ENCODE results near the gene SFSWAP.
"Not testable (repeated sequence)": the region's sequence is repeated elsewhere in the genome, so short reads cannot be mapped to it uniquely, and the experiment has no call there.

SFSWAP gene

DNA sequence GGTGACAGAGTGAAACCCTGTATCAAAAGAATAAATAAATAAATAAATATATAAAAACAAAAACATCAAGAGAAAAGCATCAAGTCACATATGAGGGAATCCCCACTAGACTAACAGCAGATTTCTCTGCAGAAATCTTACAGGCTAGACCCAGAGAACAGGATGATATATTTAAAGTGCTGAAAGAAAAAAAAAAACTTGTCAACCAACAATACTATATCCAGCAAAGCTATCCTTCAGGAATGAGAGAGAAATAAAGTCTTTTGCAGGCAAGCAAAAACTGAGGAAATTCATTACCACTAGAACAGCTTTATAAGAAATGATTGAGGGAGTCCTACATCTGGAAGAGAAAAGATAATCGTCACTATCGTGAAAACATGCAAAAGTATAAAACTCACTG is 6.4 kb upstream of the SFSWAP start:
- no peak for DNase-seq

DNA sequence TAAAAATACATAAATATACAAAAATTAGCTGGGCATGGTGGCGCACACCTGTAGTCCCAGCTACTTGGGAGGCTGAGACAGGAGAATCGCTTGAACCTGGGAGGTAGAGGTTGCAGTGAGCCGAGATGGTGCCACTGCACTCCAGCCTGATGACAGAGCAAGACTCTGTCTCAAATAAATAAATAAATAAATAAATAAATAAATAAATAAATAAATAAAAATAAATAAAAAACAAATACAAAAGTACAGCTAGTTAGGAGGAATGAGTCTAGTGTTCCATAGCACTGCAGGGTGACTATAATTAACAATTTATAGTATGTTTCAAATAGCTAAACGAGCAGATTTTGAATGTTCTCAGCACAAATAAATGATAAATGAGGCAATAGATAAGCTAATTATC is 4.2 kb upstream of the SFSWAP start:
- not testable (repeated sequence) for DNase-seq

DNA sequence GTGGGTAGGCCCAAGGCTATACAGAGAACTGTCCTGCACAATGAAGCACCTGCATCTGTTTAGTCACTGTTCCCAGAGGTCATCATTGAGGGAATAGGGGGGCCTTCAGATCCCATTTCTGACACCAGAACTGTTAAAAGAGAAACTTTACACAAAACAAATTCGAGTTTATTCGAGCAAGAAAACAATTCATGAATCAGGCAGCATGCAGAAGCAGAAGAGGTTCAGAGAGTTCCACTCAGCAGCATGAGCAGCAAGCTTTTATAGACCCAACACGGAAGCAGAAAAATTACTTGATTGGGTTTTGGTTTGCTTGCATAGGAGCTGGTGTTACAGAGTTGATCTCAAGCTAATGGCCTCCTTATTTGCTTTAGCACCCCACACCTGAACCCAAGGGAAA is 1.7 kb upstream of the SFSWAP start:
- no peak for DNase-seq

DNA sequence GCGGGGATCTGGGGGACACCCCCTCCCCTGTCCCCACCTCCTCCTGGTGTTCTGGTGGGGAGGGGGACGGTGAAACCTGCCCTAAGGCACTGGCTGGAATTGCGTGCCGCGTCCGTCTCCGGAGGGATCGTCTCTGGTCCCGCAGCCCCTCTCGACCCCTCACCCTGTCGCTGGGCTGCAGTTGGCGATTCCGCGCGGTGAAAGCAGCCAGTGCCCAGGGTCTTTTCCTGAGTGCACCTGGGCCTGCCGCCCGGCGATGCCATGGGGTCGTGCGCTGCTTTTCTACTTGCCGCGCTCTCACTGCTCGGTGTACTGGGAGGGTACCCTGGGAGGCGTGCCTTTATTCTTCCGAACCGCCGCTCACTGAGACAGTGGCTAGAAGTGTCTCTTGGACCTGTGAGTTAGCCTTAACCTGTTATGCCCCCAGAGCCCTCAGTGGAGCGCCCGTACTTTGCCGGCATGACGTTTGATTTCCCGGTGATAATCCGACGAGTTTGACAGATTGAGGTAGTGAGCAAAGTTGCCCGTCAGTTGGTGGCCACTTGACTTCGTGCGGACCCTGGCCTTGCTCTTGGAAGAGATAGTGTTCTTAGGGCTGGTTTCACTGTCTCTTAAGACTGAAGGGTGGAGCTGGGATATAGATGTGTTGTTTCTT is 788 bp downstream of the SFSWAP start:
- DNase-seq, result no peak

DNA sequence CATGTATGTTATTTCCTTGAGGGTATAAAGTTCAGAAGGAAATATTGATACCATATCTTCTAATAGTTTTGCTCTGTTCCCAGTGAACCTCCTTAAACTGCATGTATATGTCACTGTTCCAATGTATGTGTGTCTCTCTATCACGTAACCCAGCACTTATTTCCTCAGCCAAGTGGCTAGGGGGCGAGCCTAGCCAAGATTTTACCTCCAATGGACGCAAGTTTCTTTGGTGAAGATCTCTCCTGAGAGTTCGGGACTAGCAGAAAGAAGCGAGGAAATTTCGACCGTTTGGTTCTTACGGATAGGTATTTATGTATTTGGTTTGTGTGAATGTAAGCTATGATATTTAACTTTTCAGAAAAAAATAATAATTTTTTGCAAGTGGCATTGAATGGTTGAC is 2.5 kb downstream of the SFSWAP start:
- no peak for DNase-seq

DNA sequence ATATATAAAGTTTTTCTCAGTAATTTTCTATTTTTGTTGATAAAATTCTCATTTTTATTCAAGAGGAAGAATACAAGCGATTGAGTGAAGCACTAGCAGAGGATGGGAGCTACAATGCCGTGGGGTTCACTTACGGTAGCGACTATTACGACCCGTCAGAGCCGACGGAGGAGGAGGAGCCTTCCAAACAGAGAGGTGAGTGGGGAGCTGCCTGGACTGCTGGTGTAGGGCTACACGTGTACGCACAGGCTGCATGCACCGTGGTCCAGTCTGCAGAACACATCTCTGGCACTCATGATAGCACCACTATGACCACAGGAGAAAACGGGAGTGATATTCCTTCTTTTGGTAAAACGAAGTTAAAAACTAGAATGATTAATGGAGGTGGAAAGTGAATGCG is 3.9 kb downstream of the SFSWAP start:
- DNase-seq, result no peak

DNA sequence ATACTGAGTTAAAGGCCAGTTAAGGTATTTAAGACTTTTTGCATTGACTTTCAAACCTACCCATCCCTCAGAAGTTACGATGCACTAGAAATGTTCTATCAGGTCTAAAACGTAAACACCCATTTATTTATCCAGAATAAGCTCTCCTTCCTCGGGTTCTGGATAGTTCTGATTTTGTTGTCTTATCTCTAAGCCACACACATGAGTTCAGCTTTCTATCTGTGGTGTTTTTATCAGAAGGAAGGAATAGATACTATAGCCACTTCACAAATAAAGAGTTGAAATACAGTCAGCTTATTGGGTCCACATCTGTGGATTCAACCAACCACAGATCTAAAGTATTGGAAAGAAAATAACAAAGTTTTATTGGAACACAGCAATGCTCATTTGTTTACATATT is 5.4 kb downstream of the SFSWAP start:
- DNase-seq, result no peak

DNA sequence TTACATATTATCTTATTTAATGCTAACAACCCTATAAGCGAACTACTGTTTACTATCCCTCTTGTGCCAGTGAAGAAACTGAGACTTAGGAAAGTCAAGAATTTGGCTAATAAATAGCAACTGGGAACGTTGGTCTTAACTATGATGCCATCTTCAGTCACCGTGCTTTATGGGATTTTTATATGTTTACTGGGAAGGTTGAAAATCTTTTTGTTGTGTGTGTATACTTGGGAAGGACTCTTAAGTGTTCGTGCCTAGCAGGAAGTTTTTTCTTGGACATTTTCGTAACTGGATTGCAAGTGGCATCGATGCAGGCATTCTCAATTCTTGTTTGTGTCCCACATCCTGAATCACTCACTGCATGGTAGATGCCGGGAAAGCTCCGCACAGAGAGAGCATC is 9.4 kb downstream of the SFSWAP start:
- no peak for DNase-seq

DNA sequence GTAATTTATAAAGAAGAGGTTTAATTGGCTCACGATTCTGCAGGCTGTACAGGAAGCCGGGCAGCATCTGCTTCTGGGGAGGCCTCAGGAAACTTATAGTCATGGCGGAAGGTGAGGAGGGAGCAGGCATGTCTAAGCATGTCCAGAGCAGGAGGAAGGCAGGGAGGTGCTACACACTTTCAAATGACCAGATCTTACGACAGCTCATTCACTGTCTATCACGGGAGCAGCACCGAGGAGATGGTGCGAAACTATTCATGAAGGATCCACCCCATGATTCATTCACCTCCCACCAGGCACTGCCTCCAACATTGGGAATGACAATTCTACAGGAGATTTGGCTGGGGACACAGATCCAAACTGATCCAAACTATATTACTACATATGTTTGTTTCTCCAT is 10.0 kb downstream of the SFSWAP start:
- DNase-seq, result no peak

DNA sequence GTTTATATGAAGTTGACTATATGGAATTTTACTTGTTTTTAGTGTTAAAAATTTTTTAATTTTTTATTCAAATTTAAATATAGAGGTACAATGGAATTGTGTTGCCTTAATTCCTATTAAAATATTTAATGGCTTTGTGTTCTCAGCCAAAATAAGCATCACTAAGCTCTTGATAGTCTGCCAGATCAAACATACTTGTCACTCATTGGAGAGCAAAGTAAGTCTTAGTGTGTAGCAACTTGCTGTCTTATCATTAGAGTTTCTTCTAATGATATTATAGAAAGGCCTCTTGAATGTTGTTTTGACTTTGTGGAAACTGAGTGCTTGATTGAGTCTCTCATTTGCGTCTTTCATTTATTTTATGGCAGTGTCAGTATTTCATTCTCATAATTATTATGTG is 10.7 kb downstream of the SFSWAP start:
- DNase-seq, result no peak

DNA sequence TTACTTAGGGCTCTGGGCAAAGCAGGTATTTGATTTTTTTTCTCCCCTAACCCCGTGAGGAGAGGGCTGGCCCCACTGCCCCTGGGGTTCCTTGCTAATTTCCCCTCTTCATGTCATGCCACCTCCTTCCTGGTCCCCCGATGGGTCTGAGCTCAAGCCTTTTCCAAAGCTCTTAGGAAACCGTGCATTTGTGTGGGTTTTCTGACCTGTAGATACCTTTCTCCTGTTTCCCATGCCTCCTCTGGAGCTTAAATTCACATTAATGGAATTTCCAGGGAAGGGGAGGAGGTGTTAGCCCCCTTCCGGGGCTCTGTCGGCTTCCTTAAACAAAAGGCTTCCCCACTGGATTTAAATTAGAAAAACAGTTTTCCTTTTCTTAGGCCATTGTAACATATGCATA is 12.6 kb downstream of the SFSWAP start:
- no peak for DNase-seq

DNA sequence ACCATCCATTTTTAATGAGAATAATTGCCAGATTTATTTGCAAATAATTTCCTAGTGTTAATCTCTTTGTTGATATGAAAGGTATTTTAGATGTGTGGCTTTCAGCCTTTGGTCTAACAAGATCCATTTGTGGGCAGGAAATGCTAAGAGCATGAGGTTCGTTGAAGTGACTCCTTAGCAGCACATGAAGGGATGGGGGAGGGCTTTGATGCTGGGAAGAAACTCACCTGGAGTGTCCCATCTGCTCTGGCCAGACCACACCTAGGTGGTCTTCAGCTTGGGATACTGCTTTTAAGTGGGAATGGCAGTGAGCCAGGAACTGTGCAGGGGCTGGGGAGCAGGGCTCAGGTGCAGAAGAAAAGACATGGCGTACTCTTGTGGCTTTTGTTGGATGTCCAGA is 13.6 kb downstream of the SFSWAP start:
- no peak for DNase-seq

DNA sequence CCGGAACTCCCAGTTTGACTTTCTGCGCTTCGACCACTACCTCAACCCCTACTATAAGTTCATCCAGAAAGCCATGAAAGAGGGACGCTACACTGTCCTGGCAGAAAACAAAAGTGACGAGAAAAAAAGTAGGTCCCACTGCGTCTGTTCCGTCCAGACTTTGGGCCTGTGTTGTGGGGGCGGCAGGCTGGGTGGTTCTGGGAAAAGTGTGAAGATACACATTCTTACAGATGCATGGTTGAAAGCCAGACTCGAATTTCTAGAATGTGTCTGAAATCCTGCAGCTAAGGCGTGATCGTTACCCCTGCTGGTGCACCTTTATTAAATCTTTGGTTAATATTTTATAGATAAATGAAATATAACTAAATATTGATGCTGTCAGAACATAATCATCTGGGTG is 14.6 kb downstream of the SFSWAP start:
- no peak for DNase-seq

DNA sequence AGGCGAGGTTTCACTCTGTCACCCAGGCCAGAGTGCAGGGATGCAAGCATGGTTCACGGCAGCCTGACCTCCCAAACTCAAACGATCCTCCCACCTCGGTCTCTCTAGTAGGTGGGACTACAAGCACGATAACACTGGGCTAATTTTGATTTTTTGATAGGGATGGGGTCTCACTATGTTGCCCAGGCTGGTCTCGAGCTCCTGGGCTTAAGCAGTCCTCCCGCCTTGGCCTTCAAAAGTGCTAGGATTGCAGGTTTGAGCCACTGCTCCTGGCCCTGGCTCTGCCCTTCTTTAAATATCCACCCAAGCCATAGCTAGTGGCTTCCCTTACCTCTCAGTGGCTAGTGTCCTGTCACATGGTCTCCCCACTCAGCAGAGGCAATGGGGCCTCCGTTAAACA is 17.8 kb downstream of the SFSWAP start:
- no peak for DNase-seq

DNA sequence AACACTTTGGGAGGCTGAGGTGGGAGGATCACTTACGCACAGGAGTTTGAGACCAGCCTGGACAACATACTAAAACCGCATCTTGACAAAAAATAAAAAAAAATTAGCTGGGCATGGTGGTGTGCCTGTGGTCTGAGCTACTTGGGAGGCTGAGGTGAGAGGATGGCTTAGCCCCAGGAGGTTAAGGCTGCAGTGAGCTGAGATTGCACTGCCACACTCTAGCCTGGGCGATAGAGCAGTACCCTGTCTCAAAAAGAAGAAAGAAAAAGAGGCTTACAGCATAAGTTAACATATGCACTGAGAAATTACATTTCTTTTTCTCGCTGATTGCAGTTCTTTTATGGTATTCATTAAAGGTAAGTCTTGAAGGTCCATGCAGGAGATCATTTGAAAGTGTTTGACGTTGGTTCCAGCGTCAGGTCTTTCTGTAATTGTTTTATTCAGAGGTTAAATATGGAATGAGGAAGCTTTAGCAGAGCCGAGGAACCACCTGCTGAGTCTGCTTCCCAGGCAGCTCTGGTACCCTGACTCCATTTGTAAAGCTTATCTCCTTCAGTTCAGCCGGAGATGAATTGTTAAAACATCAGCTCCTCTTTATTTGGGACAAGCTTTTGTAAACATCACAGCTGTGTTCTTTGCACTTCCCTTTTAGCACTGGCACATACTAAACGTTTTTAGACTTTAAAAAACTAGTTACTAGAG is 18.5 kb downstream of the SFSWAP start:
- DNase-seq, result no peak

DNA sequence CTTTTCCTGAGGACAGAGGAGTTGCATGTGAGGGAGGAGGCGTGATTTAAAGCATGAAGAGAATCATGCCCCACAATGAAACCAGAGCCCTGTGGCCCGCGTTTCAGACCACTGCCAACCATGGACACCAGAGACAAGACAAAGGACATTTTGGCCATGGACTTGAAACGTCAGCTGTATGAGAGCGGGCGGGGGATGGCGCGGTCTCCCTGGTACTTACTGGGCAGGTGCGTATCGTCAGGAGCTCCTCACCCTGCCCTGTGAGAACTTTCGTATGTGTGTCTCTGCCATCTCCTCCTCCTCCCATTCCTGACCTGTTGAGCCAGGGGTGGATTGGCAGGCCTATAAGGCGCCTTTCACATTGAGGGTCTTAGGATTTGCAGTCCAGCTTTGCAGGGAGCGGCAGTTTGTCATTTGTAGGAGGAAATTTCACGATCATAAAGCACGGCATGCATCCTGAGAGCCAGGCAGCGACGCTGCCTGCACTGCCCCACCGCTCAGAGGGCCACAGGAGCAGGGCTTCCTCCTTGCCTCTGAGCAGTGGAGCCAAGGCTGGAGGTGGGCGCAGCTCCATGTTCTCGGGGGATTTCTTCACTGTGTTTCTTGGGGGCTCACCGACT is 22.2 kb downstream of the SFSWAP start:
- no peak for DNase-seq

DNA sequence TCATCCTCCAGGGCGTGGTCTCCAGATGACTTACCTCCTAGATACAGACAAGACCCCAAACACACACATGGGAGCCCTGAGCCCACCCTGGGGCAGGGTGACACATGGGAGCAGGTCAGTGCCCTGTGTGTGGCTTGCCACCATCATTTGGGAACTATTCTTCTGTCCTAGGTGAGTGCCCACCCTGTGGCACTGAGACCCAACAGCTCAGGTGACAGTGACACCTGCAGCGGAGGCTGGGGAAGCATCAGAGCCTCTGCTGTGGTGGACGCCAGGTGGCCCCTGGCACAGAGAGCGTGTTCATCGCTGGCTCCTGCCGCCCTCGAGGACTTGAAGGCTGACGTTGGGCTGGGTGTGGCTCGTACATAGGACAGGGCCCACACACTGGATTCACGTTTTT is 23.0 kb downstream of the SFSWAP start:
- no peak for DNase-seq

DNA sequence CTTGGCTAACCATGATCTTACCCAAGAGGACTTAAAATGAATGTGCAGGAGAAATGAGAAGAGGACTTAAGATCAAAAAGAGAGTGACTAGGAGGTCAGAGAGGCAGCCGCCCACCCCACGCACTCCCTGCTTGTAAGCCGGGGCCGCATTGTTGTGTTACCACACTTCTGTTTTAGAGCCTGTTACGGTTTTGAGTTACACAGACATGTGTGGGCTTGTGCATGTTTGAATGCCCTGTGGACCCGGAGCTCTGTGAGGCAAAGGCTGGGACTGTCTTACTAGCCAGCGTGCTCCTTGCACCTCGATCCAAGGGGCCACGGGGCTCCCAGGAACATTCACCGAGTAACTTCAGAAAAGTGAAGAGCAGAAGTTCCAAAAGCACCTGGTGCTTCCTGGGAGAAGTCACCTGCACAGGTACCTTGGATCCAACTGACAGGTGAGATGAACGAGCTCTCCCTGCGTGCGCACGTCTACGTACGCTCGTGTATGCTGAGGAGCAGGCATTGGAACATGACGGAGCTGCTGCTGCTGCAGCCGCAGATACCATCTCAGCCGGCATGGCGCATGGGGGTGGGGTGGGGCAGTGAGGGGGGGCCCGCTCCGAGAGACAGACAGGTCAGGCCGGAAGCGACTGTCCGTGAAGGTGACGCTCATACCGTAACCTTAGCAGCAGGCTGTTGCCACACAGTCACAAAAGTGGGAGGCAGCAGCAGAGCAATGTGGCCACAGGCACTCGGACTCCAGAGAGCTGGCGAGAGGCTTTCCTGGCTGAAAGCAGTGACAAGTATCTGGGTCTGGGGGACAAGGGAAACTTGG is 23.7 kb downstream of the SFSWAP start:
- DNase-seq, result no peak

DNA sequence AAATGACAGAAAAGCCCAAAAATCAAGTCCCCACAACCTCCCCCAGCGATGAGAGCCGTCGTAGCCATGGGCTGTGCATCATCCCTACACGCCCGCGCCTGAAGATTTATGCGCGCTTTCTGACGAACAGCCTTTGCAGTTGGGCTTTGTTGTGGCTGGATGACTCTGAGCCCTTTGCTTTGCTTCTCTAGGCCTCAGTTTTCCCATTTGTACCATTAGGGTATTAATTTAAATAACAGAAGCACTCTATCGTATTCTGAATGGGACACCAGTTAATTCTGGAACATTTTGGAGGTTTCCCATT is 24.2 kb downstream of the SFSWAP start:
- no peak for DNase-seq

DNA sequence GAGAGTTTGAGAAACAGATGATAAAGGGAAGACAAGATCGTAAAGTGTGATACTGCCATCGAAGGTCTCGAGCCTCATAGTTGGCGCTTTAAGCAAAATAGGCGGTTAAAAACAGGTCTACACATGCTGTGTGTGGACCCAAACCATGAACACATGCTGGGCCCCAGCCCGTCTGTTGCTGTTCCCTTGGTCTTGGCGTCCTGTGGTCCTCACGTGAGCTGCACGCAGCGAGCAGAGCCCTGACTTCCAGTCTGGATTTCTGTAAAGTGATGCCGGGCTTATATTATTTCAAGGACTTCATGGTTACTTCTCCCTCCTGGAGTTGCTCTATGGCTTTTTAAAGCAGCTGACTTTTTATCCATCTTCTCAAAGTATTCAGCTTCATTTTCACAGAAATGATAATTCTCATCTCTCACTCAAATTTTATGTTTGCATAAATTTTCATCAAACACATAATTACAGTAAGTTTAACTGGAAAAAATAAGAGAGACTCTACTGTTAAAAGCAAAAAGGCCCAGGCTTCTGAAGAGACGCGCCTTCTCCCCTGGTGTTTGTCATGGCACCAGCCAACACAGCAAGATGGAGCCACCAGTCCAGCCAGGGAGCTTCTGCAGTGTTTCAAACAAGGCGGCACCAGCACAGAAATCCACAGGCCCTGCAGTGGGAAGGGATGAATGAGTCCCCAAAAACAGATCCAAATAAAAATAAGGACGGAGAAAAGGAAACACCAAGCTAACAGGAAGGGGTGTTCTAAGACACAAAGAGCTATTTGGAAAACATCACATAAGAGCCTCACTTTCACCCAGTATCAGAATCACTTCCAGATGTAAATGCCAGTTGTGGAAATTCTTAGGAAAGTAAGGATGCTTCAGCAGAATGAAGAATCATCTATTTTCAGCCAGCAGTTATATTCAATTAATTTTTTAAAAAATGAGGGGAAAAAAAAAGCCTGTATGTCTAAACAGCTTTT is 24.9 kb downstream of the SFSWAP start:
- DNase-seq, result no peak

DNA sequence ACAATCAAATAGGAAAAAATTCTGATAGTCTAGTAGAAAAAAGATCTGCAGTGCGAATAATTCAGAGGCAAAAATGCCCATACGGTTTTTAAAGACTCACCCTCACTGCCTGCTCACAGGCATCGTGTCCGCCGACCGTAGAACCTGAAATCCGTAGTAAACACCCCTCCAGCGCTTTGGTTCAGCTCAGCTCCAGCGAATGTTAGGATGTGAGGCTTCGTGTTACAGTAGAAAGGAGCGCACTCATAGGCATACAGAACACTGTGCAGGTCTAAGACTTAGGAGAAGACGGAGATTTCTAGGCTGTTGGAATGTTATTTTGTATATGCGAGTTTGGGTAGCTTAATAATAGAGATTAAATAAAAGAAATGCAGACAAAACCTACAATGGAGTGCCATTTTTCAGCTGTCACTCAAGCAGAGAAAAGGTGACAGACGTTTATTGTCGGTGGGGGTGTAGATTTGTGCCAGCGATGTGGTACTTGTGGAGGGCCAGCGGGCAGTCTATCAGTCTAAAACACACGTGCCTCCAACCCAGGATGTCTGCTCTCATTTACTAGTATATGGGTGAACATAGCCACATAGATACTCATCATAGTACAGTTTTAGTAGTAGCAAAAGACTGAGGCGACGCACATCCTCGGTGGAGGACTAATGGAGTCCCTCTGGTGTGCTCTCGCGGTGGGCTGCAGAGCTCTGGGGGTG is 25.7 kb downstream of the SFSWAP start:
- DNase-seq, result no peak

Data from T-helper 9 cell (primary cell).